ENCODE results near the gene RFX4.
"Not testable (repeated sequence)": the region's sequence is repeated elsewhere in the genome, so short reads cannot be mapped to it uniquely, and the experiment has no call there.

Gene RFX4

DNA sequence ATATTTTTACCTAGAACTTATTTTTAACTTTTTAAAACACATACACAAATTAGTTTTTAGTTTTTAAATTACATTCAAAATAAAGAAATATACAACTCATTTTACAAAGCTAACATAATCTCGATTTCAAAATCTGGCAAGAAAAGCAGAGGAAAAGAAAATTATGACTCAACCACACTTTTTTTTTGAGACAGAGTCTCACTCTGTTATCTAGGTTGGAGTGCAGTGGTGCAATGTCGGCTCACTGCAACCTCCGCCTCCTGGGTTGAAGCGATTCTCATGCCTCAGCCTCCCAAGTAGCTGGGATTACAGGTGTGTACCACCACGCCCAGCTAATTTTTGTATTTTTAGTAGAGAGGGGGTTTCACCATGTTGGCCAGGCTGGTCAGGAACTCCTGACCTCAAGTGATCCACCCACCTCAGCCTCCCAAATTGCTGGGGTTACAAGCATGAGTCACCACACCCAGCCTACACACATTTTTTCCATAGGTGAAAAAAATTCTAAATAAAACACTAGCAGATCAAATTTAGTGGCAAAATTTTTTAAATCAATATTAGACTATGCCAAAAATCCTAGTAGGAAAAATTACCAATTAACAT lies 143.9 kb downstream of the RFX4 start:
- DNase-seq (ENCODE audit: low read depth, low spot score) = not testable (repeated sequence)

DNA sequence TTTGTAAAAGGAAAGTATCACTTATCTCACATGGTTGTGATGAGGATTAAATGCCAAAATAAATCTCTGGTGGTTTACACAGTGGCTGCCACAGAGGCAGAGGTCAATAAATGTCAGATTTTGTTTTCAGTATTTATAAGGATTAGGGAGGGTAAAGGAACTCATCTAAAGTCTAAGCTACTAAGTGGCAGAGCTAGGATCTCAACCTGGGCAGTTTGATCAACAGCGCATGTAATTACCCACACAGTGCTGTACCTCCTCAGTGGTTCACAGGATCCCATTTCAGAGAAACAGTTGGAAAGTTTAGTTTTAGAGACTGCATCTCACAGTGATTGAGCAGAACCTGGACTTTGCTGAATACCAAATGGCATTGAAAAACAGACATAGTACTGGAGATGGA lies 146.8 kb downstream of the RFX4 start:
- DNase-seq (ENCODE audit: low read depth, low spot score) = no peak

DNA sequence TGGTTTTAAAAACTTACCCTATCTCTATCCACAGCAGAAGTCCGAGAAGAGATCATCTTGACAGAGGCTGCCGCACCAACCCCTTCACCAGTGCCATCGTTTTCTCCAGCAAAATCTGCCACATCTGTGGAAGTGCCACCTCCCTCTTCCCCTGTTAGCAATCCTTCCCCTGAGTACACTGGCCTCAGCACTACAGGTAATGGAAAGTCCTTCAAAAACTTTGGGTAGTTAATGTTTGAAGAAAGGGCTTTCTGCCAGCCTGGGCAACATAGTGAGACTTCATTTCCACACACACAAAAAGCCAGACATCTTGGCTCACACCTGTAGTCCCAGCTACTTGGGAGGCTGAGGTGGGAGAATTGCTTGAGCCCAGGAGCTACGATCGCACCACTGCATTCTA lies 150.1 kb downstream of the RFX4 start:
- DNase-seq (ENCODE audit: low read depth, low spot score) = no peak

DNA sequence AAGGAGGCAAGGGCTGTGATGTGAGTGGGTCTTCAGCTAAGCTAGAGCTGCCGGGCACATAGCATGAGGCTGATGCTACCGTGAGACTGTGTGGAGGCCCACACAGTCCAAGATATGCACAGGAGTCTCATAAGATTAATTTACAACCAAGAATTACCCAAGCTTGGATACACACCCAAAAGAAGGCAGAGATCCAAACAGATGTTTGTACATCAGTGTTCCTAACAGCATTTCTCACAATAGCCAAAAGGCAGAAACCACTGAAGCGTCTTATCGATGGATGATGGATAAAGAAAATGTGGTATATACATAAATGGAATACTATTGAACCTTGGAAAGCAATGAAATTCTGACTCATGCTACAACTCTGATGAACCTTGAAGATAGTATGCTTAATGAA lies 150.9 kb downstream of the RFX4 start:
- no peak for DNase-seq (ENCODE audit: low read depth, low spot score)

DNA sequence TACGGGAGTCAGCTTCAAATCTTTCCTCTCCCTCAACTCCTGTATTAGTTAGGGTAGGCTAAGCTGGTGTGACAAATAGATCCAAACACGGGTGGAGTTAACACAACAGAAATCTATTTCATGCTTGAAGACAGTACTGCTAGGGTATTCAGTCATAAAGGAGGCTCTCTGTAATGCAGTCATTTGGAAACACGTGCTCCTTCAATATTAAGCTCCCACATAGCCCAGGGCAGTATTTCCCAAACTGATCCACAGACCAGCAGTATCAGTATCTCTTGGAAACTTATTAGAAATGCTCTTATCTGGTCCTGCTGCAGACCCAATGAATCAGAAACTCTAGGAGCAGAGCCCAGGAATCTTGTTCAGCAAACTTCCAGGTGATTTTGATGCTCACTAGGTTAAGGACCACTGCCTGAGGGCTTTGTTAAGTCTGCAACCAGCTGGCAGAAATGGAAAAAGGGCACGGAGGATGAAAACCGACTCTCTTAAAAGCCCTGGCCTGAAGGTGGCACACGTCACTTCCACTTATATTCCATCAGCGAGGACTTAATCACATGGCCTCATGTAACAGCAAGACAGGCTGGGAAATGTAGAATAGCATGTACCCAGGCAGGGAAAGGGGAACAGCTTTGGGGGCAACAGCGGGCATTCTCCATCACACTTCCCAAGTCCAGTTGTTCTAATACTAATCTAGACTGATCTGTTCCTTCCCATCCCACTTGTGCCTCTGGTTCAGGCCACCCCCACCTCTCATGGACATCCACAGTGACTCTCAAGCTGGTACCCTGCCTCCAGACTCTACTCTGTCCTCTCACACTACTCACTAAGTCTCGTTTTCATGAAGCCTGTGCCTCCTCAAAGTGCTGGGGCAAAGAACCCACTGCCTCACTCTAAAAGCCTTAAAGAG lies 153.5 kb downstream of the RFX4 start:
- DNase-seq (ENCODE audit: low read depth, low spot score) = no peak

DNA sequence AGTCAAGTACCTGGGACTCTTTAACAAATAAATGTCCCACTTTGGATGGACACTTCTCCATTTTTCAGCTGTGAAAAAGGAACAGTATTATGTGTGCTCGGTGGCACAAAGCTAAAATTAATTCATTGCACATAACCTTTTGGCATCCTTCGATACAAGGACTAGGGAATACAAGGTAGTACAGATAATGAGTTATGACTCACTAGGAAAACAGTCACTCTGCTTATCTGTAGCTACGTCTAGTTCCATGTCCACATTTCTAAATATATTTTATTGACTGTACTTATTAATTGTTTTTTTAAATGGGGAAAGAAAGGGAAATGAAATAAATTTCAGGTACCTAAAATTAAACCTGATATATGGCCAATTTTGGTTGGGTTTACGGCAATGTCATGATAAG lies 156.5 kb downstream of the RFX4 start:
- no peak for DNase-seq (ENCODE audit: low read depth, low spot score)

DNA sequence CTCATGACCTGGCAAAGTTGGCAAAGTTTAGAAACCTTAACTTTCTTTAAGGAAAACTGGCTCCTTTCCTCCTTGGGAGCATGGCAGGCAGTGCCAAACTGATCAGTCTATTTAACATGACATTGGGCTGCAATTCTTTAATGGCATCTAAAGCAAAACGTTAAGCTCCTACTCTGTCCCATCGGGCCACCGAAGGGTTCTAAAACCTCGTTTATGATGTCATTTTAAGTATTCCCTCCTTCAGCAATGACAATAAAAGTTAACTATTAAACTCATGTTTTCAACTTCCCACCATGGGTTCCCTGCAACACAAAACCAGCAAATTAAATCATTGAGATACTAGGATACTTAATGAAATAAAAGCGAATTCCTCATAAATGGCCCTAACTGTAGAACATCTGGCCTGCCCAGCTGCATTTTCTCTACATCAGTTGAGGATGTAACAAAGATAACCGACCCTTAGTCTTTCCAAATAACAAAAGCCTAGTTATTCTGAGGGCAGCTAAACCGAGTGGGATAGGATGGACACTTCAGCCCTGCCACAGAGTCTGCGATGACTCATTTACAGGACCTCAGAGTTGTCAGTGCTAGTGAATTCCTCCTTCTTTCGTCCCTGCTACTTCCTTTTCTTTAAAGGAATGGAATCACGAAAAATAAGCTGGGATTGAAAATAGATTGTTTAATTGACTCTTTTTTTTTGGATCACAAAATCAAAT lies 157.2 kb downstream of the RFX4 start:
- DNase-seq (ENCODE audit: low read depth, low spot score) = no peak

DNA sequence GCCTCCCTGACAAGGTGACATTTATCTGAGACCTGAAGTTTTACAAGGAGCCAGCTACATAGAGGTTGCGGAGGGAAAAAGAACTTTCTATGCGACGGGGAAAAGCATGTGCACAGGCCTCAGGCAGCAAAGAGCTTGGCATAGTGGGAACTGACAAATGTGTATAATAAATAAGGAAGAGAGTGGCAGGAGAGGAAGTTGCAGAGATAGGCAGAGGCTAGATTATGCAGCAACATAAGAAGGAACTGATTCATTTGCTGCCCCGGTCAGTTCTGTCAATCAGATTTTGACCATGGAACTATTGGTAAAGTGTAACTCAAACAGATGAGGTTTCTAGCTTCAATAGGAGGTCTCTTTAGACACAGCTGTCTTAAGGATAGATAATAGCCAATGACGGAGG lies 158.0 kb downstream of the RFX4 start:
- DNase-seq (ENCODE audit: low read depth, low spot score) = no peak

DNA sequence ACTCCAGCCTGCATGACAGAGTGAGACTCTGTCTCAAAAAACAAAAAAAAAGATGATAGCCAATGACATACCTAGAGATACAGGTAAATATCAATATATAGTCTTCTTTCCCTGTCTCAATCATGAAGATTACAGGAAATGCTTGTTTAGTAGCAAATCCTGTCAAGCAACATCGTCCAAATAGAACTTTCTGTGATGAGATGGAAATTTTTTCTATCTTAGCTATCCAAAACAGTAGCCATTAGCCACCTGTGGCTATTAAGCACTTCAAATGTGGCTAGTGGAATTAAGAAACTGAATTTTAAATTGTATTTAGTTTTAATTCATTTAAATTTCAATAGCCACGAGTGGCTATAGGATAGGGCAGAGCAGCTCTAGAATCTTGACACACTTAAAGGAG lies 158.4 kb downstream of the RFX4 start:
- DNase-seq (ENCODE audit: low read depth, low spot score) = no peak

DNA sequence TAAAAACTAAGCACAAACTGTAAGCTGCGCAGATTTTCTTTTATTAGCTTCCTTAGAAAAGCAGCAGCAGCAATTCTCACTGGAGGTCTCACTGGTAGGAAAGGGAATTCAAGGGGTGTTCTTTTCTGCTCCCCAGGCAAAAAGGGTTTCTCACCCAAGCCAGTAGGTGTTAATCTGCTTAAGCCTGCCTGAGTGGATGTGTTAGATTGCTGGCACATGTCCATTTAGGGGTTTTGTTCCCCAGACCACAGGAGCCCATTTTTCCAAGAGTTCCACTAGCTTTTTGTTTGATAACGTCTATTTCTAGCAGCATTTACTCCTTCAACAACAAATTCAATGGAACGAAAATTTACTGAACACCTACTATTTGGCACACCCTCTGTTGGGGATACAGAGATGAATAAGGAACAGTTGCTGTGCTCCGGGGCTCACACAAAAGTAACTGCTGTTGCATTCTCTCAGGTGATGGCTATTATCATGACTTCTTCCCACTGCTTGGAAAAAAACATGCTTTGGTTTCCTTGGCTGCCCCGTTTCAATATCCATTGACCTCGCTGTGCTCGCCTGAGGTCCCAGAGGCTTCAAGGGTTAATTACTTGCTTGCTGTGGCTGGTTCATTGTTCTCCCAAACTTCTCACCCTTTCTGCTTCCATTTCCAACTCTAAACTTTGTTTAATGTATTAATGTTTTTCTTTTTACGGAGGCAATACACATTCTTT lies 160.6 kb downstream of the RFX4 start:
- no peak for DNase-seq (ENCODE audit: low read depth, low spot score)

DNA sequence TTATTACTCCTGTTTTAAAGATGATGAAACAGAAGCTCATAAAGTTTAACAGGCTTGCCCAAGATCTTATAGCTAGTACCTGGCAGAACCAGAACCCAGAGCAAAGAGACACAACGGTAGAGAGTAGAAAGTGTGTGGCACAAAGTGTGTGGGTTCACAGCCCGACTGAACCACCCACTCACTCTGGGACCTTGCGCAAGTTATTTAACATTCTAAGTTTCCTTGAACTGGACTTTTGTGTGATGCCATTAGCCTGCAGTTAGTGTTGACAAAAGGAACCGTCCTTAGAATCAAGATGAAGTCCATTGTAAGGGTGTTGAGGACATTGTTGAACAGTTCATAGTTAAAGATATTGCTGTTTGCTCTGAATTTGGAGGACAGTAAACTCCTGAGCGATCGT lies 161.8 kb downstream of the RFX4 start:
- no peak for DNase-seq (ENCODE audit: low read depth, low spot score)

DNA sequence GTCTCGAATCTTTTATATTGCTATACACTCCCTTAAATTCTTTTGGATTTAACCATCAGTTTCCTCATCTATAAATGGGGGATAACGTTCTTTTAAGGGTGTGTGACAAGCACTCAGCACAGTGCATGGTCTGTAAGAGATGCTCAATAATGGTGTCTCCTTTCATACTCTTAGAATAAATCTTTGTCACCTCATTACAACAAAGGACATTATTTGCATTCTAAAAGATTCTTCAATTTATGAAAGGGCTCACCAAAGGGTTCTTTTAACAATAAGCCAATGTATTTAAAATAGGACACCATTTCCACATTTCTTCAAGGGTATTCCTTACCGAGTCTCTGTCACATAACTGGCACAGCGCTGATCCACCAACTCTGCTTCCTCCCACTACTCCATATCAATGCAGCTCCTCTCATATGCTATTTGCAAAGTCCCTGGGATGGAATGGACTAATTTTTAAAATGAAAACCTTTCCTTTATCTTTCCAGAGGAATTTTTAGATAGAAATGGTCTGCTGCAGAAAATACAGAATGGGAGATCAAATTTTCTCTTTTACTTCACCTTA lies 162.5 kb downstream of the RFX4 start:
- DNase-seq (ENCODE audit: low read depth, low spot score) = no peak

DNA sequence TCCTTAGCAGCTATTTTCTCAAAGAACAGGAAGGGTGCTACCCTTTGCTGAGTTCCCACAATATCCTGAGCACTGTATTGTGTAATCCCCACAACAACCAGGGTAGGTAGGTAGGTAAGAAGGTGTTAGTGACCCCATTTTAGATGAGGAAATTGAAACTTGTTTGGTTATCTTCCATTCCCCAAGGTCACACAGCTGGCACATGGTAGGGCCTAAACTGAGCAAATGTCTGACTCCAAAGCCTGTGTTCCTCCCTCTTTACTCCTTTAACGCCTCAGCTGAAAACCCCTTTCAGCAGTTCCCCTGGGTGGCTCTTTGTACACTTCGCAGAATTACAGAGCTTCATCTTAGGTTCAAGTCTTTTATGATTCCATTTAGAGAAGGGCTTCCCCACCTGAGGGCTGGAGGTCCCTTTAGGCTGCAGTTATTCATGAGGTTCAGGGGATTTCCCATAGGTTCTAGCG lies 165.2 kb downstream of the RFX4 start:
- no peak for DNase-seq (ENCODE audit: low read depth, low spot score)

DNA sequence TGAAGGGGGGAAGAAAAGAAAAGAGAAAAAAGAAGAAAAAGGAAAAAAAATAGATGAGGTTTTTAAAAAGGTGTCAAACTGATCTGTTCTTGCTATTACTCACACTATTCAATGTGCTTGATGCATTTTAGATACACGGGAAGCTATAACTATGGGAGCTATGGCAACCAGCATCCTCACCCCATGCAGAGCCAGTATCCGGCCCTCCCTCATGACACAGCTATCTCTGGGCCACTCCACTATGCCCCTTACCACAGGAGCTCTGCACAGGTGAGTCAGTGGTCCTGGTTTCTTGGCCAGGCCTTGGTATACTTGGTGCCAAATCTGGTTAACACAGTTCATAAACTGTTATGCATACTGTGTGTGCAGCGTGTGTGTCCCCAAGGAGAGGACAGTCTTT lies 167.7 kb downstream of the RFX4 start:
- DNase-seq (ENCODE audit: low read depth, low spot score) = no peak

DNA sequence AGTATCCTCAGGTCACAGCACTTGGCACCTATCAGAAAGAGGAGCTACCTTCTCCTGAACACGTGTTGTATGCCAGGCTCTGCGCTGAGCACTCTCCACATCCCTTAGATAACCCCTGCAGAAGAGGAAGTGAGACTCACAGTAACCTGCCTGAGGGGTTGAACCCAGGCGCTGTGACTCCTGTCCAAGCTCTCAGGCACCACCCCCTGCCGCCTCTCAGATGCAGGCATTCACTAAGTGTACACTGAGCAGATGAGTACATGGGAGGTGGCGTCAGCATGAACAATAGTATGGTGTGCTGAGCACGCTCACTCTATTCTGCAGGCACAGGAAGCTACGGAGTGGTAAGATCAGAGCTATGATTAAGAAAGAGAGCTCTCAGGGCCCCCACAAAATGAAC lies 170.7 kb downstream of the RFX4 start:
- no peak for DNase-seq (ENCODE audit: low read depth, low spot score)

DNA sequence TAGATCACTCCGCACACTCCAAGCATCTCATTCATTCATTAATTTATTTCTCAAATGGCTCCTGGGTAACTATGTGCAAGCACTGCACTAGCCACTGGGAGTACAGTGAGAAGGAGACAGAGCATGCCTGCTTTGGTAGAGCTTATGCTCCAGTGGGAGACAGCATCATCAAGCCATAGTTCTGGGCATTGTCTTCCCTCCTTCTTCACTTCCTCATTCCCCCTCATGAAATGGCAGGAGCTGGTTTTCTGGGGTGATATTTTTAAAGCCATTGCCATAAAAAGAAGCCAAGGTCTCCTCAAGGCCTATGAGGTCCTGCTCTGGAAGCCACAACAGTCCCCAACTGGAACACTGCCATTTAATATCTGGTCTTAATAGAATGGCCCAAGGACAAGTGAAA lies 171.5 kb downstream of the RFX4 start:
- no peak for DNase-seq (ENCODE audit: low read depth, low spot score)

DNA sequence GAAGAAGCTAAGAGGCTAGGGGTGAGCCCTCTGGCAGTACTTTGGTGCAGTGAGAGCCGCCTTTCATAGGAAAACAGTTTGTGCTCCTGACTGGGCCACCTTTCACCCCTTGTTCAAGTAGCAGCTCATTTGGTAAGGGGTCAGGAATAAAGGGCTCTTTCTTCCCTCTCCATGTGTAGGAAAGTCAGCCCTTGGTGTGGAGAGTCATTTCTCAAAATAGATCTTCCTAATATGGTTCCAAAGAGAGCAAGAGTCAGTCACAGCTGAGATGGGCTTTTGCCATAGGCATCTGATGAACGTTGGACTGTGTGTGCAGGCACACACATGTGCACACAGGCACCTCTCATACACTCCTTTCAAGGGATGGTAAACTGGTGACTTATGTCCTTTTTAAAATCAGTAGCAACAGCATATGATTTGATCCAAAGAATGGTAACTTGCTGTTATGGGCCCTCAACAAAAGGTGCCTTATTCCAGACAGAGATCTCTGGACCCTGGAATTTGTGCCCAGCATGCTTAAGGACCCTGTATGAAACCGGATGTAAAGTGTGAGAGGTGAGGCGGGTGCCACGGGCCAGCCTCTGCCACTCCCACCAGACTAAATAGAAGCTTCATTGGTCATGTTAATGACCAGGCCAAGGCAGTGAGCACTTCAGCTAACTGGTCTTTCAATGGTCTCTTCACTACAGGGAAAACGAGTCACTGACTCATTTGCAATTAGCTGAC lies 175.0 kb downstream of the RFX4 start:
- DNase-seq (ENCODE audit: low read depth, low spot score) = no peak

DNA sequence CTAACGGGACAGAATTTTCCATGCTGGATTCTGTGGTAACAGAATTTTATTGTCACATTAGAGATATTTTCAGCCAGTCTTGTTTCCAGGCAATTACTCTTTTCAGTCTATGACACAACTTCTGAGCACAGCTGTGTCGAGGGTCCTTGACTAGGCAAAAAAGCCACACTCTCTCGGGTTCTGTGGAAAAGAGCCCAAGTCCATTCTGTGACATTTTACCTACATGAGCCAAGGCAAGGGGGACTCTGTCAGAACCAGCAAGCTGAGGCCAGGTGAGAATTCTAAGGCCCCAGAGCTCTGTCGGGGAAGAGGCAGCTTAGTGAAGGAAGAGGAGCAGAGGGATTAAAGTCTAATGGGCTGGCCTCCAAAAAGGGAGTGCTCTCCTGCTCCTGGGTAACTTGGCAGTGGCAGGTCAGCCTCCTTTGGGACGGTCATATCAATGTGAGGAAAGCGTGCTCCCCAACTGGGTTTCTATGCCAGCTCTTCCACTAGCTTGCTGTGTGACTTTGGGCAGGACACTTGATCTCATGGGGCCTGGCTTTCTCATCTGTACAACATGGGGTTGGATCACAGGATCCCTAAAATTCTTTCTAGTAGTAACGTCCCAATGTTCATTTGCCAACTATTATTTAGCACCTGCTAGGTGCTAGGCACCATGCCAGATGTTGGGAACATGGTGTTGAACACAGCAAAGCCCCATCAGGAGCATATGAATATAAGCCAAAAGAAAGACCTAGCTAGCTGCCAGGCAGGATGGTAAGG lies 175.7 kb downstream of the RFX4 start:
- no peak for DNase-seq (ENCODE audit: low read depth, low spot score)

DNA sequence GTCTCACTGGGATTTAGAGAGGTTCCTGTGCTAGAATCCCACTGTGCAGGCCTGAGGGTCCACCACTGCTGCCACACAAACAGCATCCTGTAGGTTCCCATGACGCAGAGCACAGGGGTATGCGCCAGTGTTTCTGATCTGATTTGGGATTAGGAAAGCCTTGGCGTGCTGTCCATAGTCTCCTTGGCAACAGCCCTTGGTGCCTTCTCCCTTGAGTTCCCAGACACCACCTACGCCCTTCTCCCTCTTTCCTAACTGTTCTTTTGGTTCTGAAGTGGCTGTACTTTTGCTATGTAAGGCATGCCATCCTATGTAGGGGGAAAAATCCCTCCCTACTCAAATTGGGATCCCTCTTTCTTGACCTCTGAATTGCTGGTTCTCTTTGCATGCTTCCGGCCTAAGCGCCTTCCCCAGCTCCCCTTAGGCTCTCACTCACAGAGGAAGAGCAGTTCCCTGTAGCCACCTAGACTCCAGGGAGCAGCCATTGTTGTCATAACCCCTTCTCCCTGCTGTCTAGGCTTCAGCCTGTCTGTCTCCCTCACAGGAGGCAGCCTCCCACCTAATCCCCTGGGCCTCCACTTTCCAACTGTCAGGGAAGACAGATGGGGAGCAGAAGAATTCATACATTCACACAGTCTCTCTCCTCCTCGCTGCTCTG lies 176.9 kb downstream of the RFX4 start:
- DNase-seq (ENCODE audit: low read depth, low spot score) = no peak

DNA sequence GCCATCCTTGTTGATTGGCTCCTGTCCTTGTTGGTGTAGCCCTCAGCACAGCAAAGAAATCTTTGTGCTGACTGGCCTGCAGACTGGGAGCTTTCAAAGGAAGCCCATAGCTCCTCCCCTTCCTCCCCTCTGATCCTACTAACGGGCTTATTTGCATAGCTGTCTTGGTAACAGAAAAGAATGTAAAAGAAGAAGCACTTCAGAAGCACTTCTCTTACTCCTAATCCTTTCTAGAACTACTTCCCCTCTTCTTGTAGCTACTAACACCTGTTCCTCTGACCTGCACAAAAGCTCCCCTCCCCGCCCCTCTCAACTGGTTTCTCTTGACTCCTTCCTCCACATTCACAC lies 177.4 kb downstream of the RFX4 start:
- no peak for DNase-seq (ENCODE audit: low read depth, low spot score)
